ENCODE data around the gene ACTN3.
"Not testable (repeated sequence)": the region's sequence is repeated elsewhere in the genome, so short reads cannot be mapped to it uniquely, and the experiment has no call there.

The ACTN3 gene

GRCh38 chr11:66569076-66569475 is 22.4 kb downstream of the ACTN3 start:
- H3K9ac ChIP-seq (ENCODE audit: low read length): no peak overlapping the region
- H3K9me3 ChIP-seq (ENCODE audit: control insufficient read depth, low read length): no peaks in the 10 kb centered on the region
- H3K27me3 ChIP-seq (replicated peaks; ENCODE audit: control insufficient read depth, insufficient read depth, low read length): no peaks in the 10 kb centered on the region
- H3K4me1 ChIP-seq (ENCODE audit: control insufficient read depth, insufficient read depth, low read length): peaks cover 18% of the 10 kb centered on the region
- no peak overlapping the region for H3K4me3 ChIP-seq (ENCODE audit: low read length)
- no peak for DNase-seq (ENCODE audit: low read depth)
- no peaks in the 10 kb centered on the region for H3K36me3 ChIP-seq (ENCODE audit: control insufficient read depth, insufficient read depth, low read length, severe bottlenecking)

- Histone ChIP-seq H3K27me3 (replicated peaks; ENCODE audit: control insufficient read depth, insufficient read depth, low read length) (no peaks in the 10 kb centered on the region), H3K36me3 (ENCODE audit: control insufficient read depth, insufficient read depth, low read length, severe bottlenecking) (no peaks in the 10 kb centered on the region), H3K9ac (ENCODE audit: low read length) (no peak overlapping the region), H3K9me3 (ENCODE audit: control insufficient read depth, low read length) (no peaks in the 10 kb centered on the region), H3K4me1 (ENCODE audit: control insufficient read depth, insufficient read depth, low read length) (peaks cover 18% of the 10 kb centered on the region), H3K4me3 (ENCODE audit: low read length) (no peak overlapping the region)
- no peak for DNase-seq (ENCODE audit: low read depth)
These were observed 23.6 kb downstream of the ACTN3 start for GRCh38 chr11:66570079-66570849.

- Histone ChIP-seq H3K9me3 (ENCODE audit: control insufficient read depth, low read length) (no peaks in the 10 kb centered on the region), H3K9ac (ENCODE audit: low read length) (no peak overlapping the region), H3K36me3 (ENCODE audit: control insufficient read depth, insufficient read depth, low read length, severe bottlenecking) (no peaks in the 10 kb centered on the region), H3K4me3 (ENCODE audit: low read length) (no peak overlapping the region), H3K4me1 (ENCODE audit: control insufficient read depth, insufficient read depth, low read length) (peaks cover 18% of the 10 kb centered on the region), H3K27me3 (replicated peaks; ENCODE audit: control insufficient read depth, insufficient read depth, low read length) (no peaks in the 10 kb centered on the region)
- DNase-seq (ENCODE audit: low read depth): no peak
These were observed 24.1 kb downstream of the ACTN3 start for GRCh38 chr11:66570850-66571180.

GRCh38 chr11:66579017-66579606 is 32.4 kb downstream of the ACTN3 start:
- DNase-seq (ENCODE audit: low read depth): peak; percentile 92
- Histone ChIP-seq H3K36me3 (ENCODE audit: control insufficient read depth, insufficient read depth, low read length, severe bottlenecking) (no peaks in the 10 kb centered on the region), H3K9me3 (ENCODE audit: control insufficient read depth, low read length) (peaks cover 5% of the 10 kb centered on the region), H3K4me1 (ENCODE audit: control insufficient read depth, insufficient read depth, low read length) (peaks cover 17% of the 10 kb centered on the region), H3K27me3 (replicated peaks; ENCODE audit: control insufficient read depth, insufficient read depth, low read length) (no peaks in the 10 kb centered on the region), H3K4me3 (ENCODE audit: low read length) (no peak overlapping the region), H3K9ac (ENCODE audit: low read length) (no peak overlapping the region)

GRCh38 chr11:66580803-66581202 is 34.1 kb downstream of the ACTN3 start:
- DNase-seq (ENCODE audit: low read depth): no peak
- Histone ChIP-seq H3K36me3 (ENCODE audit: control insufficient read depth, insufficient read depth, low read length, severe bottlenecking) (no peaks in the 10 kb centered on the region), H3K4me1 (ENCODE audit: control insufficient read depth, insufficient read depth, low read length) (peaks cover 17% of the 10 kb centered on the region), H3K9ac (ENCODE audit: low read length) (no peak overlapping the region), H3K9me3 (ENCODE audit: control insufficient read depth, low read length) (peaks cover 5% of the 10 kb centered on the region), H3K4me3 (ENCODE audit: low read length) (no peak overlapping the region), H3K27me3 (replicated peaks; ENCODE audit: control insufficient read depth, insufficient read depth, low read length) (no peaks in the 10 kb centered on the region)

- no peak overlapping the region for H3K4me3 ChIP-seq (ENCODE audit: low read length)
- H3K9ac ChIP-seq (ENCODE audit: low read length): no peak overlapping the region
- no peaks in the 10 kb centered on the region for H3K36me3 ChIP-seq (ENCODE audit: control insufficient read depth, insufficient read depth, low read length, severe bottlenecking)
- peaks cover 5% of the 10 kb centered on the region for H3K9me3 ChIP-seq (ENCODE audit: control insufficient read depth, low read length)
- peaks cover 17% of the 10 kb centered on the region for H3K4me1 ChIP-seq (ENCODE audit: control insufficient read depth, insufficient read depth, low read length)
- DNase-seq (ENCODE audit: low read depth): no peak
- H3K27me3 ChIP-seq (replicated peaks; ENCODE audit: control insufficient read depth, insufficient read depth, low read length): no peaks in the 10 kb centered on the region
These were observed 34.6 kb downstream of the ACTN3 start for GRCh38 chr11:66581261-66581660.

- not testable (repeated sequence) for H3K9ac ChIP-seq (ENCODE audit: low read length); H3K4me3 ChIP-seq (ENCODE audit: low read length); H3K27me3 ChIP-seq (replicated peaks; ENCODE audit: control insufficient read depth, insufficient read depth, low read length); DNase-seq (ENCODE audit: low read depth); H3K9me3 ChIP-seq (ENCODE audit: control insufficient read depth, low read length); H3K36me3 ChIP-seq (ENCODE audit: control insufficient read depth, insufficient read depth, low read length, severe bottlenecking)
- peaks cover 17% of the 10 kb centered on the region for H3K4me1 ChIP-seq (ENCODE audit: control insufficient read depth, insufficient read depth, low read length)
These were observed 36.0 kb downstream of the ACTN3 start for GRCh38 chr11:66582565-66583147.

GRCh38 chr11:66585447-66585846 is 38.7 kb downstream of the ACTN3 start:
- not testable (repeated sequence) for H3K36me3 ChIP-seq (ENCODE audit: control insufficient read depth, insufficient read depth, low read length, severe bottlenecking); H3K27me3 ChIP-seq (replicated peaks; ENCODE audit: control insufficient read depth, insufficient read depth, low read length); H3K9me3 ChIP-seq (ENCODE audit: control insufficient read depth, low read length); DNase-seq (ENCODE audit: low read depth); H3K4me3 ChIP-seq (ENCODE audit: low read length); H3K9ac ChIP-seq (ENCODE audit: low read length)
- H3K4me1 ChIP-seq (ENCODE audit: control insufficient read depth, insufficient read depth, low read length): peaks cover 10% of the 10 kb centered on the region

GRCh38 chr11:66586136-66586535 is 39.4 kb downstream of the ACTN3 start:
- H3K9me3 ChIP-seq (ENCODE audit: control insufficient read depth, low read length): peaks cover 5% of the 10 kb centered on the region
- no peaks in the 10 kb centered on the region for H3K36me3 ChIP-seq (ENCODE audit: control insufficient read depth, insufficient read depth, low read length, severe bottlenecking)
- no peak for DNase-seq (ENCODE audit: low read depth)
- no peaks in the 10 kb centered on the region for H3K27me3 ChIP-seq (replicated peaks; ENCODE audit: control insufficient read depth, insufficient read depth, low read length)
- H3K4me3 ChIP-seq (ENCODE audit: low read length): no peak overlapping the region
- H3K9ac ChIP-seq (ENCODE audit: low read length): no peak overlapping the region
- peaks cover 3% of the 10 kb centered on the region for H3K4me1 ChIP-seq (ENCODE audit: control insufficient read depth, insufficient read depth, low read length)

- not testable (repeated sequence) for H3K36me3 ChIP-seq (ENCODE audit: control insufficient read depth, insufficient read depth, low read length, severe bottlenecking); DNase-seq (ENCODE audit: low read depth); H3K9me3 ChIP-seq (ENCODE audit: control insufficient read depth, low read length); H3K4me3 ChIP-seq (ENCODE audit: low read length); H3K9ac ChIP-seq (ENCODE audit: low read length); H3K27me3 ChIP-seq (replicated peaks; ENCODE audit: control insufficient read depth, insufficient read depth, low read length)
- H3K4me1 ChIP-seq (ENCODE audit: control insufficient read depth, insufficient read depth, low read length): peaks cover 11% of the 10 kb centered on the region
These were observed 42.6 kb downstream of the ACTN3 start for GRCh38 chr11:66589315-66589714.

GRCh38 chr11:66589996-66590675 is 43.4 kb downstream of the ACTN3 start:
- Histone ChIP-seq H3K4me3 (ENCODE audit: low read length) (no peak overlapping the region), H3K9ac (ENCODE audit: low read length) (no peak overlapping the region), H3K4me1 (ENCODE audit: control insufficient read depth, insufficient read depth, low read length) (peaks cover 16% of the 10 kb centered on the region), H3K9me3 (ENCODE audit: control insufficient read depth, low read length) (no peaks in the 10 kb centered on the region), H3K27me3 (replicated peaks; ENCODE audit: control insufficient read depth, insufficient read depth, low read length) (no peaks in the 10 kb centered on the region), H3K36me3 (ENCODE audit: control insufficient read depth, insufficient read depth, low read length, severe bottlenecking) (no peaks in the 10 kb centered on the region)
- DNase-seq (ENCODE audit: low read depth): no peak
